GM03348 (cell line): ENCODE measurements around the gene ZNF691.
A peak's percentile ranks its signal among the peaks of the same experiment; 100 is the strongest.
"Not testable (repeated sequence)": the region's sequence is repeated elsewhere in the genome, so short reads cannot be mapped to it uniquely, and the experiment has no call there.

Experiments
- DNase-seq: peaks from one replicate; pipeline ENCODE4 v3.0.0; 2012; ENCODE audit warnings: low spot score

The ZNF691 gene, protein sequence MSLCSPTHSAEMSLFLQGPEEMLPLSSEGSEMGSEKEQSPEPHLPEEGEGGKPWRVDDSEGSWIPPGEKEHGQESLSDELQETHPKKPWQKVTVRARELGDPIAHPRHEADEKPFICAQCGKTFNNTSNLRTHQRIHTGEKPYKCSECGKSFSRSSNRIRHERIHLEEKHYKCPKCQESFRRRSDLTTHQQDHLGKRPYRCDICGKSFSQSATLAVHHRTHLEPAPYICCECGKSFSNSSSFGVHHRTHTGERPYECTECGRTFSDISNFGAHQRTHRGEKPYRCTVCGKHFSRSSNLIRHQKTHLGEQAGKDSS

DNA sequence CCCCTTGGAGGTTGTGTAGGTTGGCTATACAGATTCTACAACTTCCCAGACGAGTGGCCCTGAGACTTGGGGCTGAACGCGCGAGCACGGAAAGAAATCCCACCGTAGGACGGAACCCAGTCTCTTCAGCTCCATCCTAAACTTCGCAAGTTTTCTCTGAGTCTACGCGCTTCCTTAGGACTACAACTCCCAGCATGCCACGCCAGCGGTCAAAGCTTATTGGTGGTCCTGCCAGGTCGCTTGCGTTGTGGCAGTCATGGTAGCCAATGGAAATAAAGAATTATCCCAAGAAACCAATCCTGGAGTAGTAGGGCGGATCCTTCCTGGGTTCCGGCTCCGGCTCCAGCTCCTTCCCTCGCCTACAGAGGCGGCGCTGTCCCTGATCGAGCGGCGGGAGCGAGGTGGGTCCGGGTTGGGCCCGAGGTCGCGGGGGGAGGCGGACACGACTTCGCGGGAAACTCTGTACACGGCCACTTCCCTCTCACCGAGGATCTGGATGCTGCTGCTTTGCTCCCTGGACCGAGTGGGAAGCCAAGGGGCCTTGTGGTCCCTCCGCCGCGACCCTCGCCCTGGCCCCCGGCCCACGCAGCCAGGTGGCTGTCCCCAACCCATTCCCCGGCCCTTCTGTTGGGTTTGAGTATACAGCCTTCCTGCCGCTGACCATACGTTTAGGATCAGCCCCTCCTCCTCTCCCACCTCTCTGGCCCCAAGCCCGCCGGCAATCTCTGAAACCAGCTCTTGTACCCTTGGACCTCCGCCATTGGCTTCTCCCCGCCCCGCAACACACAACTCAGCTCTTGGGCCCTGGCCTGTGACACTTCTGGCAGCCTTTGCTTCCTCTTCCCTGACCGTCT is at the start of gene ZNF691:
TSS of gene ZNF691 (plus strand) at position 357 of the 854 bp plus-strand sequence. CDS start 3,046 bp downstream, outside the sequence.
- peak; percentile 99 for DNase-seq

DNA sequence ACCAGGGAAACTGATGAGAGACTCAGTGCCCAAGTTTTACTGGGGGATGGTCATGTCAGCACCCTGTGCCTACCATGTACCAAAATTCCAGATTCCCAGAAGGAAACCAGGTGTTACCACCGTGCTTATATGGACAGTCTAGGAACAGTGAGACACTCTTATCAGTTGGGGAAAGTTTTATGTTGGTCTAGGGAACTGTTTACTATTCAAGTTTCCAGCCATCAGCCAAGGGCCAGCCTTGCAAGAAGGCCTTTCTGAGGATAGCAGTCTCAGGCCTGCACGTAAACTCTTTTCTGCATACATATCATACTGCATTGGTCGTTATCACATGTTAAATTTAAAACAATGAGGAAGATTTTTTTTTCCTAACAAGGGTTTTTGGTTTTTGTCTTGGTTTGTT is 49.0 kb upstream of the ZNF691 start:
- no peak for DNase-seq

DNA sequence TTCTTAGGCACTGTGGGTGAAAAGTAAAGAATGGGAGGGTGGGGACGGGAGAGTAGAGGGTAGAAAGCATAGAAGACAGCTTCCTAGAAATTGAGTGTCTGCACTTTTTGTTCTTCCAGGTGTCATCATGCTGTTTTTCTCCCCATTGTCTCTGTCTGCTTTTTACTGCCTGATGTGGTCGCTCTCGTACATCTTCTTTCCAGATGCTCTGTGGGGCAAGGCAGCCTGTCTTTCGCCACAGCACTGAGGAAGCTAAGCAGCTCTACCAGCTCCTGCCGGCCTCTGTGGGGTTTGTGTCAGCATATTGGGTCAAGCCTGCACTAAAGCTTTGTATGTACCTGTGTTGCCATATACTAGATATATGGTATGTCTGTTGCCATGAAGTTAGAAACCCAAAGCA is 48.4 kb upstream of the ZNF691 start:
- DNase-seq: no peak

DNA sequence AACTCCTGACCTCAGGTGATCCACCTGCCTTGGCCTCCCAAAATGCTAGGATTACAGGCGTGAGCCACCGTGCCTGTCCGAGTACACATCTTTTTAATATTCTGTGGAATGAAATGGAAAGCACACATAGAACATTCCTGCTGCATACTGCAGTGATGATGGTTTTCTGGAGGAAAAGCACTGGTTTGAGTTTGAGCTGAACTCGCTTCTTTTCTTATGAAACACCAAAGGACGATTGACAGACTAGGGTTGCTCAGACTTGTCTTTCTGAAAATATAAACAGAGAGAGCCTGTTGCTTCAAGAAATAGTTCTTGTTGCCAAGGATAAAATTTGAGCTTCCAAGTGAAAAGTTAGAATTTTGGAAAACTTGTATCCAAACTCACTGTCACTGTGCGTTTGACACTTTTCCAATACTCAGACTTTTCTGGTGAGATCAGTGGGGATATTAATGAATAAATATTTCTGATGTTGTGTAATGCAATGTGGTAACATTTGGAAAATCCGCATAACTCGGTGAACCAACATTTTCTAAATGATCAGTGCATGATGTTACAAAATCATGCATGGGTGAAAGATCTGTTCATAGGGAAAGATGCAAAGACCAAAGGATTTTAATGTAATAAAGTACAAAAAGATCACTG is 44.5 kb upstream of the ZNF691 start:
- peak; percentile 64 for DNase-seq

DNA sequence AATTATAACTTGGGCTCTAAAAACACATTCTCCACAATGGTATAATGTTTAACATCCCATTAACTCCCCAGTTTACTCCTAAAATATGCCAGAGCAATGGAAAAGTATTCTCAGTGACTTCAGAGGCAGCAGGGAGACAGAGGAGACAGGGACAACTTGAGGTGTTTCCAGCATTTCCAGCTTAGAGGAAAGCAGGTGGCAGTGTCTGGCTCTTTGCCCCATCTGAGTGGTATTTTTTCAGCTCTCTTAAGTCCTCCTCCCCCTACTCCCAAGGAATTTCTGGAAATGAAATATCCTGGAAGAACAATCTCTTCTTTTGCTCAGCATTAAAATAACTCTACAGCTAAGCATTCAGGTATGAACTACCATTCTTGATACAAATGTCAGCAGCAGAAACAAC is 40.2 kb upstream of the ZNF691 start:
- DNase-seq: no peak

DNA sequence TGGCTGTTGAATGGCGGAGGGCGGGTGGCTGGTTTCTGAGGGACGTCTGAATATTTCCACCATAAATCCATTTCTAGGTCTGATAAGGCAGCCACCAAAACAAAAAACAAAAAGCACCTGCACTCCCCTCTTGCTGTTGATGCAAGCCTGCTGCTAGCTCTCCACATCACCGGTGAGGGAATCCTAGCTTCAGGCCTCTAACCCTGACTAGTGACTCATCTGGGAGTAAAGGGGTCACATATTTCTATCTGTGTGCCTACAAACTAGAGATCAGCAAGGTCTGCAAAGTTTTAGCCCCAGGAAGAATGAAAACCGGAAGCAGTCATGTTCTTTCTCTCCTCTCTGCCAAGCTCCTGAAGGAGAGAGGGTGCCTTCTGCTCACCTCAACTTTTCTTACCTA is 39.8 kb upstream of the ZNF691 start:
- no peak for DNase-seq

DNA sequence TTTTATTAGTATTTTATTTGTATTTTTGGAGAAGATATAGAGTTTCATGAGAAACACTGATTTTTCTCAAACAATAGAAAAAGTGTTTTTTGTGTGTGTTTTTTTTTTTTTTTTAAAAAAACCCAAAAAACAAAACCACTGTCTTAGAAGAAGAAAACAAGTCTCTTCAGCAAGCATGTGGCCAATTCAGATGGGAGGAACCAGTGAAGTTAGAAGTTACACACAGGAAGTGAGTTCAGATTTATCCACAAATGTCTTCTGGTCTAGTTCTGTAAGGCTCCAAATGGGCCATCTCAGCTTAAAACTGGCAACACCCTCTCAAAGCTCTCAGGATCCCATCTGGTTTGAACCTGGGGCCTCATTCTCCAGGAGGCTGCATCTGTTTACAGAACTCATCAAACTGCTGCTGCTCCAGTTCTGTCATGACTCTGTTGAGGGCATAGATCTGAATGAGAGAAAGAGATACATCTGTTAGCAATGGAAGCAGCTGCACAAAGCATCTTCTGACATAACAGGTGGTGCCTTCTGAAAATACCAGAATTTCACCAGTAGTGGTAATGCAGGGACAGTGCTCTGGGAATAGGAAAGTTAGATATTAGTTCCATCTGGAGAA is 39.3 kb upstream of the ZNF691 start:
- no peak for DNase-seq

DNA sequence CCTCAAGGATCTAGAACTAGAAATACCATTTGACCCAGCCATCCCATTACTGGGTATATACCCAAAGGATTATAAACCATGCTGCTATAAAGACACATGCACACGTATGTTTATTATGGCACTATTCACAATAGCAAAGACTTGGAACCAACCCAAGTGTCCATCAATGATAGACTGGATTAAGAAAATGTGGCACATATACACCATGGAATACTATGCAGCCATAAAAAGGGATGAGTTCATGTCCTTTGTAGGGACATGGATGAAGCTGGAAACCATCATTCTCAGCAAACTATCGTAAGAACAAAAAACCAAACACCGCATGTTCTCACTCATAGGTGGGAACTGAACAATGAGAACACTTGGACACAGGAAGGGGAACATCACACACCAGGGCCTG is 31.6 kb upstream of the ZNF691 start:
- not testable (repeated sequence) for DNase-seq

DNA sequence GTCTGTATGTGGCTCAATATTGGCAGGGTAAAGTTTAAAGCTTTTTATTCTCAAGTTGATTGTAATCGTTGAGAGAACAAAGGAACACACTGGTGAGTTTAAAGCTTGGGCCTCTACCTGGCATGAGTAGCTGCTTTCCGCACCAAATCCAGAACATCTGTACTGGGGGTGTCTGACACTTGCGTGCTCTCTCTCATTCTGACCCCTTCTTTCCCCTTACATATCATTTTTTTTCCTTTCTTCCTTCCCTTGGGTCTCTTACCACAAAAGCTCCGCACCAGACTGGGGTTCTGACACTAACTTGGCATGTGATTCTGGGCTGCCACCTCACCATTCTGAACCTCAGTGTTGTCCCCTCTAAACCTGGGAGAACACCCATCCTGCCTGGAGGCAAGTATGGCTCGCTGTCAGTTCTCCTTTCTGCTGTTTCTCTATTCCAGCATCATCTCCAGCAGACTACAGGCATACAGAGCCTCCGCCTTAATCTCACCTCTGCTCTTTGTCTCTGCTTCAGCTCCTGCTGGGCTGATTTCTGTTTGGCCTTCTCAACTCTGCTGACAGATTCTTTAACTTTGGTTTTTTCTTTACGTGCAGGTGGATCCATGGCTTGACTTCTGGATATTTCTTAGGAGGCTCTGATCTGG is 30.4 kb upstream of the ZNF691 start:
- no peak for DNase-seq

DNA sequence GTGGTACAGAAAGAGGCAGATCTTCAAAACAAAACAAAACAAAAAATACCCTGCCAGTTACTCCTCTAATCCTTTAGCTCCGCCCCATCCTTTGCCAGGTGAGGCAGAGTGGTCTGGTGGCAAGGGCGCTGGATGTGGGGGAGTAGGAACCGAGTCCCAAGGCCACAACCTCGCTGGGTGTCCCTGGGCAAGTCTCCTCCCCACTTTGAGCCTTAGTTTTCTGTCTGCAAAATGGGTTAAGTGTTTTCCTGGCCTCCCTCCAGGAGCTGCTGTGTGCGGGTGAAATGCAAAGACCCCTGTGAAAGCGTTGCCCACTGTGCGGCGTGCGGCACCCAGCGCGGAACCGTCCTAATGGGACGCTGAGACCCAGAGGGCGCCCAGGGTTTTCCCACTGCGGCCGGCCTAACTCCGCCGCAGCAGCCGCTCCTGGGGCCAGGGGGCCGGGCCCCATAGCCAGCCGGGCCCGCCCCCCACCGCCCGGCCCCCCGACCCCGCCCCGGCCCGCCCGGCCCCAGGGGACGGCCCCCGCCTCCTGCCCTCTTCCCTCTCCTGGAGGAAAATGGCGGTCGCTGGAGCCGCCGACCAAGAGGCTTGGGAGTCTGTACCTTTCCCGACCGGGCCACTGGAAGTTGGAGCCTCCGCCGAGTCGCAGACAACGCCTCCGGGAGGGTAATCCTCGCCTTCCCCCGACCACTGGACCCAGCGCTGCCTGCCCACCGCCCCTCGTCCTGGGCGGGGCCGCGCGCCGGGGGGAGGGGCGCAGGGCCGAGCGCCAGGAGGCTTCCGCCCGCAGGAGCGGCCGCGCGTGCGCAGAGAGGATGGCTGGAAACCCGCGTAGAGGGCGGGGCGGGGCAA is 29.6 kb upstream of the ZNF691 start, which contains the start of the genes ERMAP and SVBP:
TSS of gene ERMAP (plus strand) at position 538 of the 855 bp plus-strand sequence. CDS start 13,327 bp downstream, outside the sequence.
TSS of gene SVBP (minus strand) at position 813 of the 855 bp plus-strand sequence. CDS start 853 bp downstream, outside the sequence.
- peak; percentile 99 for DNase-seq

DNA sequence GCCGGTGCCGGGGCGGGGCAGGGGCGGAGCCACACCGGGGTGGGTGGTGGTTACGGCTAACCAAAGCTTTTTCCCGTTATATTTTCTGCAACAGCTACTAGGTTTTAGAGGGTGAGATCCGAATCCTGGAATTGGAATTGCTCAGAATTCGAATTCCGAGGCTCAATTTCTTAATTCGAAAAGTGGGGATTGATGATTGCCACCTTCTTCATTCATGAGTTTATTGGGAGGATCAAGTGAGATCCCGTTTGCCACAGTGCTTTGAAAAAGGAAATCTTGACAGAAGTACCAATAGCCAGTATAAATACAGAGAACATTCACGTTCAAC is 29.0 kb upstream of the ZNF691 start:
- DNase-seq: no peak

DNA sequence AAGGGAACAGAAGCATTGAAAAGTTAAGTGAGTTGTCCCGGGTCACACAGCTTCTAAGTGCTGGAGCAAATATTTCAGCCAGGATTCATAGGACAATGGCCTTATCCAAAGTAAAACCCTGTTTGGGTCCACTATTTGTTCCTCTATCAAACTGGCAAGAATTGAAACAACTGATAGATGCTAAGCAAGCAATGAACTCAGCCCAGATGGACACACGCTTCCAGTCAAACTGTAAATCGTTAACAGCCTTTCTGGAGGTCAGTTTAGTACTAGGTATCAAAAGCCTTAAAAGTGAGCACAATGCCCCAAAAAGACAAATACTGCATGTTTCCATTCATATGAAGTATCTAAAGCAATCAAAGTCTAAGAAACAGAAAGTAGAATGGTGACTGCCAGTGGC is 28.4 kb upstream of the ZNF691 start:
- no peak for DNase-seq

DNA sequence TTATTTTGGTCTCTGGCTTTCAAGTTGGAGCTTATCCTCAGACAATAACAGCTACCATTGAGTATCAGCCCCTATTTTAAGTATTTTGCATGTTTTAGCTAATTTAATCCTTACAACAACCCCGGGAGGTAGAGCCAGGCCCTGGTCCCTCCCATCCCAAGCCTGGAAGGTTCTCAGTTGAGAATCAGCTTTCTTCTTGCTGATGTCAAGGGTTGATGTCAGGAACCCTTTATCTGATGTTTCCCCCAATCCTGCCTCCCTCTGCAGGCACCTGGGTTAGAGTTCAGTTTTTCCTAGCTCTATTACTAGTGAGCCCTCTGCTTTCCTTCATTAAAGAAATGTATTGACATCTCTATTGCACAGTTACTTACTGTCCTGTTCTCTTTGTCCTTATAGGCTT is 25.6 kb upstream of the ZNF691 start:
- no peak for DNase-seq

DNA sequence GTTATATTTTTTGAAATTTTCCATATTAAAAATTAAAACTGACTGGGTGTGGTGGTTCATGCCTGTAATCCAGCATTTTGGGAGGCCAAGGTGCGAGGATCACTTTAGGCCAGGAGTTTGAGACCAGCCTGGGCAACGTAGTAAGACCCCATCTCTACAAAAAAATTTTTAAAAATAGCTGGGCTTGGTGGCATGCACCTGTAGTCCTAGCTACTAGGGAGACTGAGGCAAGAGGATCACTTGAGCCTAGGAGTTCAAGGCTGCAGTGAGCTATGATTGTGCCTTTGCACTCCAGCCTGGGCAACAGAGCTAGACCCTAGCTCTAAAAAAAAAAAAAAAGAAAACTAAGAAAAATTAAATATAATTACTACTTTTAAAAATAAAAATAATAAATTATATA is 24.7 kb upstream of the ZNF691 start:
- DNase-seq: no peak

DNA sequence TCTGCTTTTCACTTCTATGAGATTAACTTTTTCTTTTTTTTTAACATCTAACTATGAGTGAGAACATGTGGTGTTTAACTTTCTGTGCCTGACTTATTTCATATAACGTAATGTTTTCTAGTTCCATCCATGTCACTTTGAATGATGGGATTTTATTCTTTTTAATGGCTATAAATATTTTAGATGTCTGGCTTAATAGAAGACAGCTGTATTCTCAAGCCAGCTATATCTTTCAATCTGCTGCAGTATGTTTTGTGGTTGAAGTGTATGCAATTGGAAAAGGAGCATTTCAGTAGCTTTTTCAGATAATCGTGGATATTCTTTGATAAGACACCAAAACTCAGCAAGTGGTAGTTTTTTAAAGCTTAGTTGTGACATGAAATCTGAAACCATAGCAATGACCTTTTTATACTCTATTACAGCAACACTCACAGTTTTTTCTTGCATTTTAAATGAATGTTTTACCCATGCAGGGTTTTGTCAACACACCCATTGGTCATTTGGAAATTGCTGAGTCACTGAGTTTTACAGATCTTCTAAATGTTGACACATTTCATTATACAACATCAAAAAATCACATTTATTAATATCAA is 23.5 kb upstream of the ZNF691 start:
- peak; percentile 43 for DNase-seq

DNA sequence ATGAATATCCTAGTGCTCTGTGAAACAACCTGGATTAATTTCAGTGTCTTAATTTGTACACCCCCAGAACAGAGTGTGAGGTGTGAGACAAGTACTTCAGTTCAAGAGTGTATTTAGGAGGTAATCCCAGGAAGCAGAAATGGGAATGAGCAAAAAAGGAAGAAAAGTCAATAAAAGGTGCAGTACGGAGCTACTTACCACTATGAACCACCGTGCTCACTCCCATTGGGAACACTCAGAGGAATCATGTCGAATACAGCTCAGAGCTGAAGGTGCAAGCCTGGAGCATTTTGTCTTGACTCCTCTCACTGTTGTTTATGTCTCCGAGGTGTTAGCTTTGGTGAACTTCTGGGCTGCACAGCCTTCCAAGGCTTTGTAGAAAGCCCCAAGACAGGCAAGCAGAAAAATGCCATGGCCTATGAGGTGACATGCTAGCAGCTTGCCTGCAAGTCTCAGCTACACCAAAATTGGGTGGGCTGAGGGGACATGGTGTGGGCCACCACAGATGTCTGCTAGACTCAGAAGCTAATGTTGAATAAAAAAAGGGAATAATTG is 21.9 kb upstream of the ZNF691 start:
- no peak for DNase-seq

DNA sequence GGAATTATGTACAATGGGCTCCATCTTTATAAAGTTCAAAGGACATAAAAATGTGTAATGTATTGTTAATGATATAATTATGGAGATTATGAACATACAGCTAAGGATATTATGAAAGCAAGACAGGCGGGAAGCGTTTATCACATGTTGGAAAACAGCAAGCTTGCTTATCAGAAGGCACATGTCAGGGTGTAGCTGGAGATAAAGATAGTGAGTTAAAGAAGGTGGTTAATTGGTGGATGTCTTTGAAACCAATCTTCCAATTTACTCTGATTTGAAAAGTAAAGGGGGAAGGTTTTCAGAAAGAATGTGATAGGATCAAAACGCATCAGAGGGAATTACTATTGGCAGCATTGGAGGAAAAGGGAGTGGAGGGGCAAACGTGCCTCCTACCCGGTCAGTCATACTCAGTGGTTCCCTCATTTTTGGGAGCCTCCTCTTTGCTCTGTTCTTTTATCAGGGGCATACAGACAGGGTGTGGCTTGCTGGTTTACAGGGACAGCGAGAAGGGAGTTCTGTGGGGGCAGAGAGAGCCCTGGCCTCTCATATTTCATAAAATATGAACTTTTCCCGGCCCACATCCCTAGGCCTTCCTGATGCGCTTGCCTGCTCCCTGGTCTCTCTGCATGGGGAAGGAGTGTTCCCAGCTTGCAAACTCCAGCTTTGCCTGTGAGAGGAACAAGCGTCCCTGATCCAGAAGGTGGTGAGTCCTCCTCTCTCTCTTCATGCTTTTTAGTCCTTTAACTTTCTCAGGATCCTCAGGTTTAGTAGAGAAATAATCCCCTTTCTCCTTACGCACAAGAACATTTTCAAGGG is 21.2 kb upstream of the ZNF691 start:
- DNase-seq: no peak

DNA sequence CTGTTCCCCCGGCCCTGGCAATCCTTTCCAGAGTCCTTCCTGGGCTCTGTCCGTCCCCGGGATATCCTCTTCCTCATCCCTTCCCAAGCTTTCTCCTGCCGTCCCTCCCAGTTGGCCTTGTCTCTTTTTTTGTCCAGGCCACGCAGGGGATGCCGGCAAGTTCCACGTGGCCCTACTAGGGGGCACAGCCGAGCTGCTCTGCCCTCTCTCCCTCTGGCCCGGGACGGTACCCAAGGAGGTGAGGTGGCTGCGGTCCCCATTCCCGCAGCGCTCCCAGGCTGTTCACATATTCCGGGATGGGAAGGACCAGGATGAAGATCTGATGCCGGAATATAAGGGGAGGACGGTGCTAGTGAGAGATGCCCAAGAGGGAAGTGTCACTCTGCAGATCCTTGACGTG is 15.8 kb upstream of the ZNF691 start:
- no peak for DNase-seq

DNA sequence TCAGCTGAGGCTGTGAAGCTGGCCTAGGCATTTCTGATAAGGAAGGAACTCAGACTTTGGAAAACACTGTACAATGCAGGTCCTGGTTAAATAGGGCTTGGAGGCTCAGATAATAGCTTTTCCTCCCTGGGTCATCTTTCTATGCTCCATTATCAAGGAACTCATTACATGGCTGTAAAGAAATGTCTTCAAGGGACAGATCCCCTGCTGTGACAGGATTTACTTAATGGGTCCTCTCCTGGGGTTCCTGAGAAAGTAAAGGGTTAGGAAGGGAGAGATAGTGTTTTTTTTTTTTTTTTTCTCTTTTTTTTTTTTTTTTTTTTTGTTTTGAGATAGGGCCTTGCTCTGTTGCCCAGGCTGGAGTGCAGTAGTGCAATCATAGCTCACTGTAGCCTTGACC is 15.1 kb upstream of the ZNF691 start:
- DNase-seq: no peak
